H1 (cell line): Measurements from ENCODE around the gene TAB3. TPM values are rescaled to one million over a fixed set of nuclear protein-coding genes. Genes with fewer than 3 reads are reported as not detected.
A peak's percentile ranks its signal among the peaks of the same experiment; 100 is the strongest.

ENCODE experiments used
- CTCF ChIA-PET: fragments of 300-600 bp; sonication (Branson Sonifier 250); formaldehyde crosslinking; loops from one replicate; lab custom pipeline; 2021; ENCODE audit not compliant: partially characterized antibody; lab: Charles Lee
- POLR2A ChIA-PET: fragments of 300-600 bp; sonication (Branson Sonifier 250); formaldehyde crosslinking; loops from one replicate; lab custom pipeline; 2021; ENCODE audit warnings: inconsistent platforms; ENCODE audit not compliant: partially characterized antibody; lab: Charles Lee
- DNase-seq, 2 experiments: peaks; one replicate each; pipeline versions ENCODE4 v3.0.0 to v3.0.0-alpha.2; 2010 to 2022; ENCODE audit warnings: low spot score in 2 of 2, low read depth in 1 of 2, mixed read lengths in 1 of 2
- FAIRE-seq: peaks from 2 replicates; lab custom pipeline; 2011; peaks lifted over from hg19 to GRCh38; lab: Jason Lieb, UNC
- H2AFZ ChIP-seq: 2 replicates; pipeline ENCODE4 v1.8.1; 2012; ENCODE audit warnings: low read length, inconsistent platforms
- H2AK5ac ChIP-seq: 2 replicates; pipeline ENCODE4 v1.6.1; 2013; ENCODE audit warnings: low read depth, low read length
- H2BK120ac ChIP-seq: replicated peaks from 2 replicates; pipeline ENCODE3; 2013; ENCODE audit warnings: low read depth, low read length, inconsistent platforms
- H2BK12ac ChIP-seq: 2 replicates; pipeline ENCODE4 v1.6.1; 2013; ENCODE audit warnings: low read depth, low read length
- H2BK15ac ChIP-seq: 2 replicates; pipeline ENCODE4 v1.6.1; 2013; ENCODE audit warnings: low read length
- H2BK20ac ChIP-seq: 2 replicates; pipeline ENCODE4 v1.6.1; 2013; ENCODE audit warnings: low read length
- H2BK5ac ChIP-seq: 2 replicates; pipeline ENCODE4 v1.6.1; 2013; ENCODE audit warnings: low read depth, low read length
- H3K14ac ChIP-seq: 2 replicates; pipeline ENCODE4 v1.6.1; 2013; ENCODE audit warnings: inconsistent platforms; ENCODE audit not compliant: insufficient read length
- H3K18ac ChIP-seq: 2 replicates; pipeline ENCODE4 v1.6.1; 2013; ENCODE audit warnings: low read length; ENCODE audit errors: extremely low read depth
- H3K23ac ChIP-seq: 2 replicates; pipeline ENCODE4 v1.6.1; 2013; ENCODE audit warnings: inconsistent platforms; ENCODE audit not compliant: insufficient read length
- H3K23me2 ChIP-seq: 2 replicates; pipeline ENCODE4 v1.6.1; 2013; ENCODE audit warnings: low read depth, low read length
- H3K27ac ChIP-seq: 2 replicates; pipeline ENCODE4 v1.6.1; 2011; ENCODE audit warnings: low read depth, low read length, inconsistent platforms
- H3K27me3 ChIP-seq, 4 experiments: replicated peaks in 1 of 4; 1 replicate in 1 of 4; 2 replicates in 3 of 4; pipeline versions ENCODE4 v1.6.1 to v1.8.1; 2011 to 2013; ENCODE audit warnings: low read length in 3 of 4, mild to moderate bottlenecking in 3 of 4, inconsistent platforms in 2 of 4, mixed read lengths in 2 of 4, moderate library complexity in 1 of 4; ENCODE audit not compliant: control insufficient read depth in 3 of 4, insufficient read depth in 3 of 4; ENCODE audit errors: extremely low read depth in 1 of 4
- H3K36me3 ChIP-seq, 4 experiments: 2 replicates each; pipeline versions ENCODE4 v1.6.1 to v1.8.1; 2011 to 2013; ENCODE audit warnings: mild to moderate bottlenecking in 4 of 4, low read length in 3 of 4, moderate library complexity in 2 of 4, control low read depth in 1 of 4, inconsistent platforms in 1 of 4; ENCODE audit not compliant: insufficient read depth in 4 of 4, control insufficient read depth in 2 of 4
- H3K4ac ChIP-seq: replicated peaks from 2 replicates; pipeline ENCODE3; 2013; ENCODE audit warnings: low read length, low read depth, mixed read lengths, inconsistent platforms; ENCODE audit not compliant: insufficient read length
- H3K4me1 ChIP-seq, 4 experiments: replicated peaks in 1 of 4; 1 replicate in 1 of 4; 2 replicates in 3 of 4; pipeline versions ENCODE4 v1.6.1 to v1.8.1; 2011 to 2013; ENCODE audit warnings: low read length in 3 of 4, inconsistent platforms in 2 of 4, mixed read lengths in 1 of 4; ENCODE audit not compliant: insufficient read depth in 4 of 4, control insufficient read depth in 3 of 4
- H3K4me2 ChIP-seq, 2 experiments: 2 replicates each; pipeline versions ENCODE4 v1.6.1 to v1.8.1; 2011 to 2013; ENCODE audit warnings: low read depth in 2 of 2, low read length in 2 of 2, control low read depth in 1 of 2, inconsistent platforms in 1 of 2, mild to moderate bottlenecking in 1 of 2; ENCODE audit not compliant: insufficient read depth in 1 of 2
- H3K4me3 ChIP-seq, 4 experiments: fragments of 200-600, 300-600 bp in 1 of 4; sonication (generic), shearing (Covaris generic), sonication (Bioruptor Twin) in 1 of 4; 2 replicates each; pipeline versions ENCODE4 v1.5.1 to v1.8.1; 2011 to 2016; ENCODE audit warnings: low read length in 4 of 4, low read depth in 3 of 4, control low read depth in 2 of 4, inconsistent platforms in 2 of 4, mild to moderate bottlenecking in 2 of 4, mixed read lengths in 1 of 4, moderate library complexity in 1 of 4; ENCODE audit not compliant: insufficient read depth in 2 of 4; ENCODE audit errors: extremely low read depth in 1 of 4
- H3K56ac ChIP-seq: replicated peaks from 2 replicates; pipeline ENCODE3; 2013; ENCODE audit warnings: low read depth, mild to moderate bottlenecking, mixed read lengths, low read length, inconsistent platforms; ENCODE audit not compliant: insufficient read length
- H3K79me1 ChIP-seq: 2 replicates; pipeline ENCODE4 v1.6.1; 2013; ENCODE audit warnings: low read depth, low read length, control low read depth
- H3K79me2 ChIP-seq, 2 experiments: 2 replicates each; pipeline versions ENCODE4 v1.6.1 to v1.8.1; 2012 to 2013; ENCODE audit warnings: low read length in 2 of 2, mild to moderate bottlenecking in 2 of 2, inconsistent platforms in 1 of 2; ENCODE audit not compliant: insufficient read depth in 2 of 2, control insufficient read depth in 1 of 2
- H3K9ac ChIP-seq, 4 experiments: replicated peaks in 1 of 4; 1 replicate in 1 of 4; 2 replicates in 3 of 4; pipeline versions ENCODE4 v1.6.1 to v1.8.1; 2011 to 2013; ENCODE audit warnings: low read depth in 3 of 4, low read length in 3 of 4, control low read depth in 2 of 4, mild to moderate bottlenecking in 2 of 4, moderate library complexity in 2 of 4, inconsistent platforms in 1 of 4; ENCODE audit errors: extremely low read depth in 1 of 4
- H3K9me3 ChIP-seq, 2 experiments: 2 replicates each; pipeline versions ENCODE4 v1.6.1 to v1.8.1; 2012 to 2013; ENCODE audit warnings: mild to moderate bottlenecking in 2 of 2, moderate library complexity in 2 of 2, control low read depth in 1 of 2, inconsistent platforms in 1 of 2, low read depth in 1 of 2, low read length in 1 of 2, mixed read lengths in 1 of 2; ENCODE audit not compliant: insufficient read depth in 2 of 2
- H4K20me1 ChIP-seq, 2 experiments: replicated peaks in 1 of 2; 2 replicates each; pipeline versions ENCODE3 to v1.8.1; 2011 to 2013; ENCODE audit warnings: inconsistent platforms in 2 of 2, low read length in 2 of 2, mild to moderate bottlenecking in 1 of 2; ENCODE audit not compliant: insufficient read depth in 2 of 2, control insufficient read depth in 1 of 2
- H4K5ac ChIP-seq: 2 replicates; pipeline ENCODE4 v1.6.1; 2013; ENCODE audit warnings: low read length, low read depth, mixed read lengths, inconsistent platforms; ENCODE audit not compliant: insufficient read length
- H4K8ac ChIP-seq: 2 replicates; pipeline ENCODE4 v1.8.0; 2013; ENCODE audit warnings: mild to moderate bottlenecking, moderate library complexity, low read length, inconsistent platforms; ENCODE audit not compliant: insufficient read depth; ENCODE audit errors: extremely low read depth
- H4K91ac ChIP-seq: replicated peaks from 2 replicates; pipeline ENCODE3; 2013; ENCODE audit warnings: low read length, mixed read lengths, inconsistent platforms; ENCODE audit not compliant: insufficient read length
- NRF1 ChIP-seq: IDR thresholded peaks from 2 replicates; pipeline ENCODE4 v1.6.1; 2011; ENCODE audit warnings: mild to moderate bottlenecking, low read depth, low read length, improper control_type of control experiment
- RAD21 ChIP-seq, 2 experiments: IDR thresholded peaks in 1 of 2; conservative IDR thresholded peaks in 1 of 2; 2 replicates each; pipeline ENCODE4 v1.6.1; 2011; ENCODE audit warnings: low read depth in 2 of 2, low read length in 2 of 2, improper control_type of control experiment in 1 of 2, inconsistent platforms in 1 of 2, mild to moderate bottlenecking in 1 of 2, moderate library complexity in 1 of 2
- SP1 ChIP-seq: IDR thresholded peaks from 2 replicates; pipeline ENCODE4 v1.6.1; 2011; ENCODE audit warnings: low read depth, low read length
- WGBS, 2 experiments: shearing (Covaris generic) in 1 of 2; methylation state at CpG; one replicate each; pipeline versions ENCODE4 v1.1.6 to v1.1.7; 2013 to 2015; ENCODE audit warnings: low lambda C conversion rate in 2 of 2, mixed read lengths in 2 of 2, inconsistent platforms in 1 of 2, low coverage in 1 of 2, missing lambda C conversion rate in 1 of 2; ENCODE audit not compliant: insufficient replicate concordance in 2 of 2, insufficient coverage in 1 of 2, insufficient read length in 1 of 2; ENCODE audit errors: extremely low coverage in 1 of 2, missing lambda C conversion rate in 1 of 2; 5-methylcytosine and 5-hydroxymethylcytosine counted together
- polyA plus RNA-seq, 7 experiments: library from polyadenylated mRNA; depleted of rRNA in 3 of 7; stranded (reverse) in 5 of 7; unstranded in 2 of 7; fragments of >200 nt in 5 of 7; fragments of 200-250 nt in 2 of 7; gene quantifications; 1 replicate in 5 of 7; 2 replicates in 1 of 7; 4 replicates in 1 of 7; pipeline versions ENCODE4 v1.2.1 to v1.2.3, GENCODE V29; 2011 to 2013; ENCODE audit warnings: missing spikeins in 2 of 7, mixed read lengths in 2 of 7
- total RNA-seq: library from RNA; stranded (reverse); fragmentation: NEBNext Ultra II Directional; extraction: Animal tissue kit (Norgen Biotek cat#: 25700); gene quantifications from 2 replicates; pipeline ENCODE4 v1.2.1, GENCODE V29; 2021
- TF ChIP-seq, protein P1 (sequence below), 3 experiments: IDR thresholded peaks; 1 replicate in 2 of 3; 2 replicates in 1 of 3; pipeline versions ENCODE4 v1.5.1 to v1.6.1; 2011; ENCODE audit warnings: low read length in 3 of 3, mild to moderate bottlenecking in 3 of 3, inconsistent platforms in 2 of 3, low read depth in 1 of 3, moderate library complexity in 1 of 3; ENCODE audit not compliant: insufficient read depth in 1 of 3; ENCODE audit errors: control extremely low read depth in 1 of 3

TAB3 gene
- total and polyA plus RNA-seq, 2 of the 8 experiments (the other 6 are each of a cell fraction or from before 2014, with no cell fraction given), result 12.7 to 12.9 TPM

DNA sequence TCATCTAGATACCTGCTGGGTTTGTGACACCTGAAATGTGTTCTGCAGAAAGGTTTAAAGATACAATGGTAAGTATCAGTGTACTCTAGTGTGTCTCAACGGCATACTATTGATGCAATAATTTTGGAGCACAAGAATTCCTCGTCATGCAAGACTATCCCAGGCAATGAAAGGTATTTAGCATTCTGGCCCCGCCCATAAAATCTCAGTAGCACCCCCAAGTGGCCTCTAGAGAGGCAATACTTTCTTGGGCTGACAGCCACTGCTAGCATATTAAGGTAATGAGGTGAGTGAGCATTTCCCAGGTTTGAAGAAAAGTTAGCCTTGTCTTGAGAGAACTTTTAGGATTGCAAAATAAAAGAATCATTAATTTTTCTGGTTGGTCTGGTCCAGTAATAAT lies 24.0 kb downstream of the TAB3 start:
- TF ChIP-seq, protein P1, sequence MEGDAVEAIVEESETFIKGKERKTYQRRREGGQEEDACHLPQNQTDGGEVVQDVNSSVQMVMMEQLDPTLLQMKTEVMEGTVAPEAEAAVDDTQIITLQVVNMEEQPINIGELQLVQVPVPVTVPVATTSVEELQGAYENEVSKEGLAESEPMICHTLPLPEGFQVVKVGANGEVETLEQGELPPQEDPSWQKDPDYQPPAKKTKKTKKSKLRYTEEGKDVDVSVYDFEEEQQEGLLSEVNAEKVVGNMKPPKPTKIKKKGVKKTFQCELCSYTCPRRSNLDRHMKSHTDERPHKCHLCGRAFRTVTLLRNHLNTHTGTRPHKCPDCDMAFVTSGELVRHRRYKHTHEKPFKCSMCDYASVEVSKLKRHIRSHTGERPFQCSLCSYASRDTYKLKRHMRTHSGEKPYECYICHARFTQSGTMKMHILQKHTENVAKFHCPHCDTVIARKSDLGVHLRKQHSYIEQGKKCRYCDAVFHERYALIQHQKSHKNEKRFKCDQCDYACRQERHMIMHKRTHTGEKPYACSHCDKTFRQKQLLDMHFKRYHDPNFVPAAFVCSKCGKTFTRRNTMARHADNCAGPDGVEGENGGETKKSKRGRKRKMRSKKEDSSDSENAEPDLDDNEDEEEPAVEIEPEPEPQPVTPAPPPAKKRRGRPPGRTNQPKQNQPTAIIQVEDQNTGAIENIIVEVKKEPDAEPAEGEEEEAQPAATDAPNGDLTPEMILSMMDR (IDR thresholded peaks at IDR 0.05; ENCODE audit: control extremely low read depth in 1 of 3, insufficient read depth in 1 of 3, low read depth in 1 of 3, low read length in 3 of 3), result peak in 2 of 3 experiments; percentile 32 to 42; a peak in 2 of 4 replicates
- TF ChIP-seq SP1 (0 out of 2 replicates have a peak, but pooled peaks have one; percentile 37), NRF1 (no peak), RAD21 (IDR thresholded peaks at IDR 0.05 in 1 of 2, conservative IDR thresholded peaks at IDR 0.05 in 1 of 2; ENCODE audit: low read depth in 2 of 2, low read length in 2 of 2) (peak in 1 of 2 experiments; percentile 31; a peak in 2 of 4 replicates)
- Histone ChIP-seq H2BK12ac (no peak overlapping the region), H3K23me2 (no peaks in the 10 kb centered on the region), H3K4me2 (no peak overlapping the region), H3K79me2 (no peaks in the 10 kb centered on the region), H3K18ac (no peak overlapping the region), H3K9ac (no peak overlapping the region), H2BK20ac (no peak overlapping the region), H2BK5ac (no peak overlapping the region), H3K79me1 (no peaks in the 10 kb centered on the region), H4K8ac (no peak overlapping the region), H4K20me1 (no peaks in the 10 kb centered on the region), H3K9me3 (no peaks in the 10 kb centered on the region), H3K4ac (no peak overlapping the region), H3K23ac (no peak overlapping the region), H3K56ac (no peak overlapping the region), H2BK15ac (no peak overlapping the region), H3K14ac (no peak overlapping the region), H3K36me3 (no peaks in the 10 kb centered on the region; a peak in 1 of 8 replicates), H3K27ac (no peak overlapping the region), H3K4me3 (no peak overlapping the region), H4K91ac (no peak overlapping the region), H2AFZ (no peak overlapping the region), H4K5ac (no peak overlapping the region), H3K4me1 (no peaks in the 10 kb centered on the region), H3K27me3 (no peaks in the 10 kb centered on the region), H2AK5ac (no peak overlapping the region), H2BK120ac (no peak overlapping the region)
- FAIRE-seq (no peak), DNase-seq (peak in 1 of 2 experiments; percentile 42)
- WGBS, 2 experiments, result 19% methylated on average over 3 of the region's 3 CpGs; no CpG with 5 or more reads in 1 of the 2 experiments
- CTCF ChIA-PET, result interaction anchor here (0.7 to 3.1 kb wide), 13 partner anchors 10 to 230 kb away, joined by 3 to 22 read pairs (median 3); no protein-coding TSS in a partner anchor
- POLR2A ChIA-PET, result interaction anchor here (0.5 kb wide), 1 partner anchor 192 kb away, joined by 4 read pairs; no protein-coding TSS in a partner anchor
